Suprapubic skin (tissue), 4 donors: ENCODE results near the gene MINDY4. TPM values are rescaled to one million over a fixed set of nuclear protein-coding genes. Genes with fewer than 3 reads are reported as not detected.

ENCODE experiments used
- DNase-seq, 2 donors: peaks; one replicate each; pipeline ENCODE4 v3.0.0-alpha.2; 2019; ENCODE audit warnings: low spot score in 2 of 2
- H3K27ac ChIP-seq: fragments of 200-600 bp; sonication (generic); one replicate; pipeline ENCODE4 v1.5.1; 2019
- H3K27me3 ChIP-seq: fragments of 200-600 bp; sonication (generic); one replicate; pipeline ENCODE4 v1.5.1; 2019
- H3K36me3 ChIP-seq: fragments of 200-600 bp; sonication (generic); one replicate; pipeline ENCODE4 v1.5.1; 2019
- H3K4me1 ChIP-seq: fragments of 200-600 bp; sonication (generic); one replicate; pipeline ENCODE4 v1.5.1; 2019
- H3K4me3 ChIP-seq: fragments of 200-600 bp; sonication (generic); one replicate; pipeline ENCODE4 v1.5.1; 2019; ENCODE audit warnings: mild to moderate bottlenecking
- H3K9me3 ChIP-seq: fragments of 200-600 bp; sonication (generic); one replicate; pipeline ENCODE4 v1.5.1; 2019
- CTCF ChIP-seq, 2 donors: fragments of 200-600 bp in 1 of 2; fragments of 450-650 bp in 1 of 2; sonication (generic) in 1 of 2; IDR thresholded peaks; one replicate each; pipeline ENCODE4 v1.5.1; 2016 to 2019; ENCODE audit warnings: antibody characterized with exemption in 2 of 2, mild to moderate bottlenecking in 1 of 2, moderate library complexity in 1 of 2
- EP300 ChIP-seq: sonication (generic); formaldehyde crosslinking; IDR thresholded peaks from one replicate; pipeline ENCODE4 v1.6.1; 2017; ENCODE audit warnings: antibody characterized with exemption
- POLR2A ChIP-seq, 2 donors: fragments of 450-650 bp; IDR thresholded peaks; one replicate each; pipeline ENCODE4 v1.6.1; 2017; ENCODE audit warnings: antibody characterized with exemption in 2 of 2, mild to moderate bottlenecking in 2 of 2, moderate library complexity in 2 of 2
- POLR2AphosphoS5 ChIP-seq, 3 donors: sonication (generic); formaldehyde crosslinking; IDR thresholded peaks; one replicate each; pipeline ENCODE4 v1.6.1; 2017; ENCODE audit warnings: antibody characterized with exemption in 3 of 3
- WGBS: methylation state at CpG from one replicate; pipeline ENCODE4 v1.1.5; 2018; 5-methylcytosine and 5-hydroxymethylcytosine counted together
- total RNA-seq, 4 donors: library from RNA; depleted of rRNA; stranded (reverse); fragments of >200 nt; gene quantifications; one replicate each; pipeline ENCODE4 v1.1.0, GENCODE V29; 2016

MINDY4 gene
- total RNA-seq, 4 donors from 2014 or later: 4.6 to 10.5 (median 6.1) TPM

- Histone ChIP-seq H3K4me3 (no peak overlapping the region), H3K4me1 (peaks cover 29% of the 10 kb centered on the region), H3K27ac (peak overlapping the region; percentile 75), H3K27me3 (no peaks in the 10 kb centered on the region), H3K9me3 (no peaks in the 10 kb centered on the region), H3K36me3 (no peaks in the 10 kb centered on the region)
- TF ChIP-seq CTCF (IDR thresholded peaks at IDR 0.05) (no peak), EP300 (no peak), POLR2A (IDR thresholded peaks at IDR 0.05) (no peak), POLR2AphosphoS5 (IDR thresholded peaks at IDR 0.05) (no peak)
- 47% methylated on average over 12 of the region's 12 CpGs for WGBS
- no peak for DNase-seq
Observed at GRCh38 chr7:30815951-30816644, 44.9 kb downstream of the MINDY4 start.

GRCh38 chr7:30816645-30817370, 45.6 kb downstream of the MINDY4 start:
- 52% methylated on average over 6 of the region's 6 CpGs for WGBS
- H3K27ac ChIP-seq: peak overlapping the region; percentile 75
- TF ChIP-seq EP300 (no peak), POLR2AphosphoS5 (IDR thresholded peaks at IDR 0.05) (no peak), POLR2A (IDR thresholded peaks at IDR 0.05) (no peak), CTCF (IDR thresholded peaks at IDR 0.05) (no peak)

GRCh38 chr7:30817371-30817767, 46.2 kb downstream of the MINDY4 start:
- H3K36me3 ChIP-seq: no peaks in the 10 kb centered on the region
- peaks cover 29% of the 10 kb centered on the region for H3K4me1 ChIP-seq
- no peaks in the 10 kb centered on the region for H3K27me3 ChIP-seq
- DNase-seq: no peak
- 72% methylated on average over 7 of the region's 7 CpGs for WGBS
- TF ChIP-seq EP300 (no peak), CTCF (IDR thresholded peaks at IDR 0.05) (no peak), POLR2A (IDR thresholded peaks at IDR 0.05) (no peak), POLR2AphosphoS5 (IDR thresholded peaks at IDR 0.05) (no peak)
- no peak overlapping the region for H3K4me3 ChIP-seq
- H3K9me3 ChIP-seq: no peaks in the 10 kb centered on the region
- H3K27ac ChIP-seq: peak overlapping the region; percentile 75

More at GRCh38 chr7:30816645-30817370, 45.6 kb downstream of the MINDY4 start:
- Histone ChIP-seq H3K36me3 (no peaks in the 10 kb centered on the region), H3K9me3 (no peaks in the 10 kb centered on the region), H3K27me3 (no peaks in the 10 kb centered on the region), H3K4me3 (no peak overlapping the region), H3K4me1 (peaks cover 29% of the 10 kb centered on the region)
- DNase-seq: no peak

GRCh38 chr7:30824821-30825720, 53.9 kb downstream of the MINDY4 start:
- no peak overlapping the region for H3K4me3 ChIP-seq
- no peak overlapping the region for H3K27ac ChIP-seq
- H3K9me3 ChIP-seq: no peaks in the 10 kb centered on the region
- peaks cover 3% of the 10 kb centered on the region for H3K36me3 ChIP-seq
- no peak for DNase-seq
- TF ChIP-seq CTCF (IDR thresholded peaks at IDR 0.05) (no peak), EP300 (no peak)
- H3K4me1 ChIP-seq: no peaks in the 10 kb centered on the region
- no peaks in the 10 kb centered on the region for H3K27me3 ChIP-seq
- WGBS: 87% methylated on average over 6 of the region's 6 CpGs
